ENCODE measurements around the gene CUL7. TPM values are rescaled to one million over a fixed set of nuclear protein-coding genes. Genes with fewer than 3 reads are reported as not detected.

Gene CUL7
- total RNA-seq, 1 experiment from 2014 or later, result 8.2 TPM

DNA sequence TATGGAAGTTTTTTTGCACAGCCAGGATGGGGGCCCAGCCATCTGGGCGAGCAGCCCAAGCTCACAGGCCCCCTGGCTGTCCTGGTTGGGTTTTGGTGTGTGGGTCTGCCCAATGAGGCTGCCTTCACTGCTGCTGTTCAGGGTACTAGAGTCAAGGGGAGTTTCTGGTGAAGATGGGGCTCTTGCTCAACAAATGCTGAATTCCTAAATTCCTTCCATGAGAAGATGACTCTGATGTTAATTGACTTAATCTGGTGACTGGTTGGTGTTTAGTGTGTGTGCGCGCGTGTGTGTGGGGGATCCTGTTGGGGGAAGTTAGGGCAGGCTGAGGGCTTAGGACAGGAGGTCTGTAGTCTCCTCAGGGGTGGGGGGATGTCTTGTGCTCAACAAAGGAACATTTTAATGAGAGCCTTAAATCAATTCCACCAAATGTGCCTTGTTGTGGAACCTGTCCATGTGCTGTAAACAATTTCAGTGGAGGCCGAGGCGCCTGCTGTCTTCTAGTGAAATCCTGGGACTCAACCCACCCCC lies 24.4 kb upstream of the CUL7 start:
- DNase-seq (ENCODE audit: extremely low read depth, low read depth), result no peak

DNA sequence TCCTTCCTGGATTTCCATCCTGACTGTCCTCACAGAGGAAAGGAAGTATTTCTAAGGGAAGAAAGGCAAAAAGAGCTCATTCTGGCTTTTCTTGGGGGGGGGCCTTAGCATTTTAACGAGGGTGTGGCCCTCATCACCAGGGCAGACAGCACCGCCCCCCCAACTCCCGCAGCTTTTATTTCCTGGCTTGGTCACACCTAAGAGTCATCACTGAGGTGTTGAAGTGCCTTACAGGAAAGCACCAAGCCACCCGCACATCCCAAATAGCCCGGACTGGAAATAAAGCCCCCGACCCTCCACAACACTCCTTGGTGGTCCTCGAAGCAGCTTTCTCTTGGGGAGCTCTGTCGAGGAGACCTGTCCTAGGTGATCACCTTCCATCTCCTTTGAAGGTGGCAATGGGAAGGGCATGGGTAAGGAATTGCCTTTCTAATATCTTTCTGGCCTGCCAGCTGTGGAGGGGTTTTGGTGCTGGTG lies 23.7 kb upstream of the CUL7 start:
- DNase-seq (ENCODE audit: extremely low read depth, low read depth), result no peak

DNA sequence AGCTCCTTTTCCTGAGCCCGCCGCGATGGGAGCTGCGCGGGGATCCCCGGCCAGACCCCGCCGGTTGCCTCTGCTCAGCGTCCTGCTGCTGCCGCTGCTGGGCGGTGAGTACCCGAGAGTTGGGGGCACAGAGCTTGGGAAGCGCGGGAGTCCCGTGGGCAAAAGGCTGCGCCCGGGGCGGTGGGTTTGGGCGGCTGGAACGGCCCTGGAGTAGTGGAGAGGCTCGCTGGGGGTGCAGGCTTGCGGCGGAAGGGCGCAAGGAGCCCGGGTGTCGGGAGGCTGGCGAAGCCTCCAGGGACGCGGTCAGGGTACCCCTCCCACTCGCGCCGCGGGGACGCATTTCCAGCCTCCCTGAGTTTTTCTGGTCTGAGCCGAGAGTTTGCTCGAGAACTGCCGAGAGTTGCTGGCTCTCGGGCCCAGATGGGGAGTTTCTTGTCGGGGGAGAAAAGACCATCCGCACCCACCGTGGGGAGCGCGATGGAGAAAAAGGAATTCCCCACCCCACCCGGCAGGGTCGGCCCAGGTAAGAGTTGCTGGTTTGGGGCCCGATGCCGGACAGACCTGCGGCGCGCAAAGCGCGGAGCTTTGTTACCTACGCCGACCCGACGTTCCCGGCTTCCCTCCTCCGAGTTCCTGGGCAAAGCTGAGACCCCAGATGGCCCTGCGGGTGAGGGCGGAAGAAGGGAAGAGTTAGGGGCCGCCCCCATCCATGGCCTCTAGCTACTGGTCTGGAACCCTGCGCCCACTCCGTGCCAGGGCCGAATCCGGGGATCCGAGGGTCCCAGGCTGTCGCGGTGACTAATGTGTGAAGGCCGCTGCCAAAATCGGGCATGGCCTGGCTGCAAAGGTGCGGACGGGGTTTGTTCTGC lies 23.0 kb upstream of the CUL7 start:
- DNase-seq (ENCODE audit: extremely low read depth, low read depth), result no peak

DNA sequence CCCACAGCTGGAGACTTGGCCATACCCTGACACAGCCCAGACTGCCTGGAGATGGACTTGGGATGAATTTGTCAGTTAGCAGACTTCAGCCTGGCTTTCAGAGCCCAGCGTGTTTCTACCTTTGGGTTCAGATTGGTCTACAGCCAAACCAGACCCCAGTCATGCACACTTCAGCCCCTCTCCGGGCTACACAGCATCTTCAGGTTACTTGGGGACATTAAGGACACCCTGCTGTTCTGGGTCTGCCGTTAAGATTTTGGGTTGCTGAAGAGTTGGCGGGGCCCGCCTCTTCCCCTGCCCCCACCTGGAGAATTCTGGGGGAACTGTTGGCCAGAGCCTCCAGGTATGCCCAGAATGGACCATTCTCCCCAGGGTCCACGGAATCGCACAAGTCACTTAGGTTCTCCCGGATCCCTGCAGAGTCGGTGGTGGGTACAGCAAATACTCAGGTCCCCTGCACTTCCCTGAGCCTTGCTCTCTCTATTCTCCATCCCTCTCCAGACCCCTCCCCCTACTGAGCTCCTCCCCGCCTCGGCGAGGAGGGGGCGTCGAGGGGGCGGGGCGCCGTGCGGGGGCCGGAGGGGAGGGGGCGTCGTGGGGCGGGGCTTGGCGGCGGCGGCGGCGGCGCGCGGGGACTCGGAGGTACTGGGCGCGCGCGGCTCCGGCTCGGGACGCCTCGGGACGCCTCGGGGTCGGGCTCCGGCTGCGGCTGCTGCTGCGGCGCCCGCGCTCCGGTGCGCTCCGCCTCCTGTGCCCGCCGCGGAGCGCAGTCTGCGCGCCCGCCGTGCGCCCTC lies 22.2 kb upstream of the CUL7 start, which contains the start of gene PTK7:
Gene PTK7 (plus strand): TSS at position 645 of the 794 bp plus-strand sequence. CDS start 175 bp downstream, outside the sequence.
- DNase-seq (ENCODE audit: extremely low read depth, low read depth), result no peak

DNA sequence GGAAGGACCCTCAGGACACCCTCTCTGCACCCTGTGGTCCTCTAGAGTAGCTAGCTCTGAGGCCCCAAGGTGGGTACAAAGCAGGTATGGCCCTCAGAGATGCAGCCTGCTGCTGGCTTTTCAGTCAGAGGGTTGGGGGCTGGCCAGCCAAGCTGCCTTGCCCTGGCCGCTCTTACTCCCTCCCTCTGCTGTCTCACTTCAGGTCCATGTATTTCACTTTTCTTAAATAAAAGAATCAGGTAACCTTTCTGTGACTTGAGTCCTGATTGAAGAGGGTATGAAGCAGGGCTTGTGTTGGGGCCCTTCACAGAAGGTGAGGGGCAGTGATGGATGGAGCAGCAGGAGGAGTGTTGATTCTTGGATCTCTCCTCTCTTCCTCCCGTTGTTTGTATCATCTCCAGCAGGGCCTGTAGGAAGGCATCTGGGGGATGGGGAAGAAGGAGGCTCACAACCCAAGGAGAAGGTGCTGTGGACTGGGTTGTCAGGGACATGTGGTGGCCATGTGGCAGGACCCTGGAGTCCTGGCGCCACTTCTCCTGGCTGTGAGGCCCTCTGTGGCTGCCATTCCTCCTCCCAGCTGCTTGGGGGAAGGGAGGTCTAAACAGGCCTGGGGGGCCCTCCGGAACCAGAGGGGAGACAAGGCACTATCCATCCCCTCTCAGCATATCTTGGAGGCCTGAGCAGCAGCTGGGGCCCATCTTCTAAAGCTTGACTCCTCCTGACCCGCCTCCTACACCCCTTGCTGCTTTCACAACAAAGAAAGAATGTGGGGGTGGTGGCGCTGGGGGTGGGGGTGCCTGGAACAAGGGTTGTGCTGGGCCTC lies 21.4 kb upstream of the CUL7 start:
- DNase-seq (ENCODE audit: extremely low read depth, low read depth), result no peak

DNA sequence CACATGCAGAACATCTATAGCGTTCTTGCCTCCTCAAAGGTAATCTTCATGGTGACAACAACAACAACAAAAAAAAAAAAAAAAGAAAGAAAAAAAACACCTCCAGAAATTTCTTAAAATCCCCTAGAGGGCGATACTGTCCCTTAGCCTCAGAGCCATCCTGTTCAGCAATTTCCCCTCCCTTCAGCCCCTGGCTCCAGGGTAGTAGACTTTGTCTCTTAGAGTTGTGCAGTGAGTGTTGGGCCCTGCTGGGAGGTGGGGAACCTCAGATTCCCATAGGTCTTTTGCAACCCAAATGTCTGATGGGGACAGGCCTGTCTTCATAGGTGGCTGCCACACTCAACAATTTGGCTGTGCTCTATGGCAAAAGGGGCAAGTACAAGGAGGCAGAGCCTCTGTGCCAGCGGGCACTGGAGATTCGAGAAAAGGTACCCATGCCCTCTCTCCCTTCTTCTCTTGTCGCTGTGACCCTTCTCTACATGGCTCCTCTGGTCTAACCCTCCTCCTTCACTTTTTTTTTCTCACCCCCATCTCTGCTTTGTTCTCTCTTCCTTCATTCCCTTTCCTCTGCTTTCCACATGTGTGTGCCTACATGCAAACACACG lies 16.5 kb upstream of the CUL7 start:
- DNase-seq (ENCODE audit: extremely low read depth, low read depth), result peak; percentile 24

DNA sequence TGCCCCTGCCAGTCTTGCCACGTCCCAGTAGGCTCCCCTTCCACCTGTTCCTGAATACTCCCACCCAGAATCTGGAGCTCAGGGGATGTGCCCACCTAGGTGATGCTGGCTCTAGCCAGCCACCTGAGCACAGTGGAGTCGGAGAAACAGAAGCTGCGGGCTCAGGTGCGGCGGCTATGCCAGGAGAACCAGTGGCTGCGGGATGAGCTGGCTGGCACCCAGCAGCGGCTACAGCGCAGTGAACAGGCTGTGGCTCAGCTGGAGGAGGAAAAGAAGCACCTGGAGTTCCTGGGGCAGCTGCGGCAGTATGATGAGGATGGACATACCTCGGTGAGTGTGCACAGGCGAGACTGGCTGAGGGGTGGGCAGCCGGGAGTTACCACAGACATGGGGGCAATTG lies 9.2 kb upstream of the CUL7 start:
- no peak for DNase-seq (ENCODE audit: extremely low read depth, low read depth)

DNA sequence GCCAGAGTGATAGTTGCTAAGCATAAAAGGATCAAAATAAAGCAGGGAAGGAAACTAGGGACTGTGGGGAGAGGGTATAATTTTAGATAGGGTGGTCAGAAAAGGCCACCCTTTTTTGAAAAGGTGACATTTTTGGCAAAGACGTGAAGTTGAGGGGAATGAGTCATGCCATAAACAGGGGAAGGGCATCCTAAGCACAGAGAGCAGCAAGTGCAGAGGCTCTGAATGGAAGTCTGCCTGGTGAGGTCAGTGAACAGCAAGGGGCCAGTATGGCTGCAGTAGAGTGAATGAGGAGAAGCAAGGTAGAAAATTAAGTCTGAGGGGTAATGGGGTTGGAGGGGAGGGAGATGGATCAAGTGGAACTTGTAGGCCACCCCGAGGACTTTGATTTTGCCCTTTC lies 8.2 kb upstream of the CUL7 start:
- DNase-seq (ENCODE audit: extremely low read depth, low read depth), result no peak

DNA sequence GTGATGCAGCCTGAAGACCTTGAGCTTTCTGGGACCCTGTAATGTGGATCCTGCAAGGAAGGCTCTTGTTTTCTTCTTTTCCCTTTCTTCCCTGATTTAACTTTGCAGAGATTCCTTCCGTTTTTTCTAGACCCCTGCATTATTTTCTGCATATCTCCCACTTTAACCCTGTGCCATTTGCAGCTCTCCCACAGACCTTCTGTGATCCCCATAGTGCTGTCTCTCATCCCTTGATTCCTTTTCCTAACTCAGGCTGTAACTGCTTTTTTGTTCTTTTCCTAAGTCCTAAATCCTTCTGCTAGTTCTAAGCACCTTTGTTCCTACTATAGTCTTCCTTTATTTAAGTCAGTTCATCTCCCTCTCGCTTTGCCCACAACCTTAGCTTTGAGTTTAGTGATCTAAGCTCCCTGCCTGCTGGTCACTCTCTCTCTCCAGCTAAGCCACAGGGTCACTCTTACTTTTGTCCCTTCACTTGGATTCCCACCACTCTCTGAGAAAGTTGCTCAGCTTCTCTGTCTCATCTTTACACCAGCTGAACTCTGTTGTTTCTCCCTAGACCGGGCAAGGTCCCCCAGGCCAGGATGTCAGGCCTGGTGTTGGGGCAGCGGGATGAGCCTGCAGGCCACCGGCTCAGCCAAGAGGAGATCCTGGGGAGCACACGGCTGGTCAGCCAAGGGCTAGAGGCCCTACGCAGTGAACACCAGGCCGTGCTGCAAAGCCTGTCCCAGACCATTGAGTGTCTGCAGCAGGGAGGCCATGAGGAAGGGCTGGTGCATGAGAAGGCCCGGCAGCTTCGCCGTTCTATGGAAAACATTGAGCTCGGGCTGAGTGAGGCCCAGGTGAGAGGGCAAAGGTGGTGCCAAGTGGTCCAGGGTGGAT lies 7.3 kb upstream of the CUL7 start:
- no peak for DNase-seq (ENCODE audit: extremely low read depth, low read depth)

DNA sequence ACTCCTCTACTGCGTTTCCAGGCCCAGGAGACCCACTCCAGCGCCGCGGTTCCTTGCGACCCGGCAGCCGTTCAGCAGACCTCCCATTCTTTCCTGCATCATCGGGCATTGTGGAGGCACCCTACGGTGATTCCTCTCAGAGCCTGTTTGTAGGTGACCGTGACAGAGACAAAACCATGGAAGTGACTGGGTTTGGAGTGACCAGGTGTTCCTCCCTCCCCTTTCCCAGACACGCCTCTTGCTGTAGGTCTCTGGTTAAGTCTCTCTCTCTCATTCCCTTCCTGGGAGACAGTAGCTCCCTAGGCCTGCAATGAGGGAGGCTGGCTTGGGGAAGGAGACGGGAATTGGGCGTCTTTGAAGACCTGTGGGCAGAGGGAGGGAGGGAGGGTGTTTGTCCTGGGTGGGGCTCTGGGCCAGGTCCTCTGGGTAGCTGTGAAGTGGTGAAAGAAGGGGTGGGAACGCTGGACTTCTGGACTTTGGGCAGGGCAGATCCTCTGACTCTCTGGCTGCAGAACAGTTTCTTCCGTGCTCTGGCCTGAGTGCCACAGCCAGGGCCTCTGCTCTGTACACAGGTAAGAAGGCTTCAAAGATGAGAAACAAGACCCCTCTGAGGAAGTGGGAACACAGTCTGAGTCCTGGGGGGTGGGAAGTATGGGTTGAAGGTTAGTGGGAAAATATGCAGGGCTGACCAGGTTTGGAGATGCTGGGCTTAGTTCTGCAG lies 6.5 kb upstream of the CUL7 start:
- no peak for DNase-seq (ENCODE audit: extremely low read depth, low read depth)

DNA sequence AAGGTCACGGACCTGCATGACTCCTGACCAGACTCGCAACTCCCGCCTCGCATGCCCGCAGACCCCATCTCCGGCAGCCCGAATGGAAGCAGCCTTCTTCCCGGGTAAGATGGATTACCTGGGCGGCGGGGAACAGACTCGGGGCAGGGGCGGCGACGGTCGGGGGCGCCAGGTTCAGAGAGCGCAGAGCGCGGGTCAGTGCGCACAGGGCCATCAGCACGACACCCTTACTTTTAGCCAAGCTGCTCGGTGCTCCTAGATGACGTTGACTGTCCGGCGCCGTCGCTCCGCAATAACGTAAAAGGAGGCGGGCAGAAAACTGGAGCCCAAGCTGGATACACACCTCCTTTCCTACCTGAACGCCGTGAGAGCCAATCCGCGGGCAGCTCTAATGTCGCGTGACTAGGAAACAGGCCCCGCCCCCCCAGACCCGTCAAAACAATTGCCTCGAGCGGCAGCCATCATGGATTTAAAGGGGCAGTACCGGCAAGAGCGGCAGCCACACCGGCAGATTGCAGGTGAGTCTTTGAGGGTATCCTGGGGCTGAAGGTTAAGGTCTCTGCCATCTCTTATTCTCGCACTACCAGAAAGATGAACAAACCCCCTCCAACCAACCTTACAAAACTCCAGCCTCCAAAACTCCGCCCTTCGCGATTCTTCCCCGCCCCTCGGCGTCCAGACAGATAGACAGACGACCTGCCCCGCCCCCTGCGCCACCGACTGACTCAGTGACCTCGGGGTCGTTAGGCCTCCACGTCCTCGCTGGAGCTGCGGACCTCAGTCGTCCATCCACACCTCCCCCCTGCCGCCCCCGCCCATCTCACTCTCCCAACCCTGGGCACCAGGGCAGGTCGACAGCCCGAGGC lies 5.8 kb upstream of the CUL7 start, which contains the start of the genes KLC4 and MRPL2:
Gene KLC4 (plus strand): TSS at position 464 of the 866 bp plus-strand sequence. CDS start 1,705 bp downstream, outside the sequence.
Gene MRPL2 (minus strand): TSS at position 267 of the 866 bp plus-strand sequence. CDS start 53 bp downstream, at position 214.
- DNase-seq (ENCODE audit: extremely low read depth, low read depth), result peak; percentile 97

DNA sequence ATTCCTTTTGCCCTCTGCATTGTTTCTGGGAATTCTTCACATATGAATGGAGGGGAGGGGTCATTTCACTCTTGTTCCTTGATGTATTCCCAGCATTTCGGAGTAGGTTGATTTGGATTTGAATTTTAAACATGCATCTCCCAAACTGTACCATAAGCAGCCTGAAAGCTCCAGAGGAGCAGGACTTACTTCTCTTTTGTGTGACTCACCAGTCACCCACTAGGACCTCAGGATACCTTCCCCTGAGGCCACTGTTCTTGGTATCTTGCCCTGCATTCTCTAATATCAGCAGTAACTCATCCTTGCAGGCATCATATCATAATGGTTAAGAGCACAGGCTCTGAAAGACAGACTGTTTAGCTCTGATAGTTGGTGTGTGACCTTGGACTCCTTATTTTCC lies 4.9 kb upstream of the CUL7 start:
- DNase-seq (ENCODE audit: extremely low read depth, low read depth), result no peak

DNA sequence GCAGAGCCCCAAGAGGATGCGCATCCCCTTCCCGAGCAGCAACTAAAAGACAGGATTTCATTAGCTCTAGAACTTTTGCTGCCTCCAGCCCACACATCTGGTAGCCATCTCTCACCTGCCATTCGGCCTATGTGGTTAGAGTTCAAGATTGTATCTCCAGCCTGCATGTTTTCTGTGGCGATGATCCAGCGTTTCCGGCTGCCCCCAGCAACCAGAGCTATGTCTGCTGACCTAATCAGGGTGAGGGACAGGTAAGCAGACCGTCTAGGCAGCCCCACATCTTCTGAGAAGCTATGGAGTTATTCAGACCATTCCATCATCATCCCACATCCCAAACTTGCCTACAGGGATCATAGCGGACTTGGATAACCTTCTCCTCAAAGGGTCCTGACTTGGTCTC lies 2.3 kb upstream of the CUL7 start:
- no peak for DNase-seq (ENCODE audit: extremely low read depth, low read depth)

DNA sequence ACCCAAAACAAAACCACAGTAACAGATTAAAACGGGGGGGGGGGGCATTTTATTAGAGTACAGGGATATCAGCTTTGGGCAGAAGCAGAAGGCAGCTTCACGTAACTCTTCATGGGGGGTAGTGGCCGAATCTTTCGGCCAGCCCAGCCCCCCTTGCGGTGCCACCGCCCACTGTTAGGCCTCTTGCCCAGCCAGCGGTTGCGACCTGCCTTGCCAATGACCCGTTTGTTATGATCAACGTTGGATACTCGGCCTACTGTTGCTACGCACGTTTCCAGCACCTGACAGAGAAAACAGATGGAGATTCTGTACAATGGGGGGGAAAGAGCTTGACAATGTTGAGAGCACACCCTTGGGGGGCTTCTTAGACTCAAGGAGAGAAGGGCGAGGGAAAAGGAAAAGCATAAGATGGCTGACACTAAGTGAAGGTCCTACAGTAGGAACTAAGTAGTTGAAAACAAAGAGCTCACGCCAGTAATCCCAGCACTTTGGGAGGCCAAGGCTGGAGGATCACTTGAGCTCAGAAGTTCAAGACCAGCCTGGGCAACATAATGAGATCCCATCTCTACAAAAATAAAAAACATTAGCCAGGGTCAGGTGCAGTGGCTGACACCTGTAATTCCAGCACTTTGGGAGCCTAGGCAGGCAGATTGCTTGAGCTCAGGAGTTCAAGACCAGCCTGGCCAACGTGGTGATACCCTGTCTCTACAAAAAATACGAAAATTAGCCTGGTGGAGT lies 724 bp upstream of the CUL7 start:
- DNase-seq (ENCODE audit: extremely low read depth, low read depth), result no peak

DNA sequence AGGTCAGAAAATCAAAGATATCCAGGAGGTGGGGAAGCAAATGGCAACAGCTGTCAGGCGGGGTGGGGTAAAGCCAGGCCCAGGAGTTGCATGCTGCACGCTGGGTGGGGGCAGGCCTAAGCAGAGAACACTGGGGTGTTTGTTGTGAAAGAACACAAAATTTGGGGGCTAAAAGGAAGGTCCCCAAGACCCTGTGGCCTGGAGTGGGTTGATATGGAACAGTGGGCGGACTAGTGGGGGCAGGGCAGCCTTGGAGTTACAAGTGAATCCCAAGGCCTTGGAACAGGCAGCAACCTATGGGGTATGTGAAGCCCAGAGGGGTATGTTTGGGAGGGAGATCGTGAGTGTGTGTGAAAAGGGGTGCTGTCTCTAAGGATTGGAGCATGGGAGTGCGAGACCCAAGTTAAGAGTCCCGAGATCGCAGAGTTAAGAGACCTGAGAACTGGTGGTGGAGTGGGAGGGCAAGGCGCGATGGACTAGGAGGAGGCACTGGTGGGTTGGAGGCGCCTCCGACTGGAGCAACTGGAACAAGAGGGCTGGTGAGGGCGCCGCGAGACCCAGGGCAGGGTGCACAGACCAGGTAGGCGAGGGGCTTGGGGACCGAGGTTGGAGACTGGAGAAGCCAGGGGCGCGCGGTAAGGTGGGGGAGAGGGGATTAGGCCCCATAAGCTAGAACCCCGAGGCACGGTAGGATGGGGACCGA lies 658 bp downstream of the CUL7 start:
- no peak for DNase-seq (ENCODE audit: extremely low read depth, low read depth)
